Medulla oblongata (tissue), 1 donor: ENCODE measurements around the gene XK.
A peak's percentile ranks its signal among the peaks of the same experiment; 100 is the strongest.

Experiments
- DNase-seq: peaks from one replicate; pipeline ENCODE4 v3.0.0-alpha.2; 2015; ENCODE audit errors: extremely low spot score

Gene XK

GRCh38 chrX:37679888-37680287, 5.7 kb upstream of the XK start:
- DNase-seq, result no peak

GRCh38 chrX:37684426-37684825, 1.2 kb upstream of the XK start:
- DNase-seq, result no peak

GRCh38 chrX:37684973-37685372, 618 bp upstream of the XK start:
- DNase-seq, result no peak

GRCh38 chrX:37686369-37686995, 891 bp downstream of the XK start:
- no peak for DNase-seq

GRCh38 chrX:37686996-37687395, 1.4 kb downstream of the XK start:
- no peak for DNase-seq

GRCh38 chrX:37690119-37690518, 4.5 kb downstream of the XK start:
- no peak for DNase-seq

- DNase-seq, result no peak
Observed at GRCh38 chrX:37692918-37693317, 7.3 kb downstream of the XK start.

- DNase-seq, result no peak
Observed at GRCh38 chrX:37697169-37697760, 11.7 kb downstream of the XK start.

GRCh38 chrX:37701588-37701987, 16.0 kb downstream of the XK start:
- no peak for DNase-seq

GRCh38 chrX:37711991-37712390, 26.4 kb downstream of the XK start:
- DNase-seq, result no peak

GRCh38 chrX:37712458-37712857, 26.9 kb downstream of the XK start:
- no peak for DNase-seq

GRCh38 chrX:37714479-37714878, 28.9 kb downstream of the XK start:
- DNase-seq, result no peak

GRCh38 chrX:37716602-37717001, 31.0 kb downstream of the XK start:
- DNase-seq, result no peak

- no peak for DNase-seq
Observed at GRCh38 chrX:37717708-37718107, 32.1 kb downstream of the XK start.

- no peak for DNase-seq
Observed at GRCh38 chrX:37722595-37722994, 37.0 kb downstream of the XK start.

GRCh38 chrX:37726346-37726745, 40.8 kb downstream of the XK start:
- DNase-seq, result no peak

GRCh38 chrX:37745354-37745753, 59.8 kb downstream of the XK start:
- peak; percentile 79 for DNase-seq

GRCh38 chrX:37745835-37746217, 60.2 kb downstream of the XK start:
- no peak for DNase-seq

GRCh38 chrX:37746218-37746941, 60.8 kb downstream of the XK start:
- DNase-seq, result peak; percentile 4

GRCh38 chrX:37746951-37747350, 61.4 kb downstream of the XK start:
- no peak for DNase-seq

- no peak for DNase-seq
Observed at GRCh38 chrX:37752281-37752680, 66.7 kb downstream of the XK start.

GRCh38 chrX:37752936-37753335, 67.3 kb downstream of the XK start:
- DNase-seq, result no peak

GRCh38 chrX:37753384-37753783, 67.8 kb downstream of the XK start:
- no peak for DNase-seq
